Measurements from ENCODE around the gene BOLA1.

The BOLA1 gene

GRCh38 chr1:149942885-149943284 is 43.5 kb downstream of the BOLA1 start:
- in situ Hi-C loops (cut with MboI; ENCODE audit: low sequenced_read_pairs, unreplicated experiment) = no loop called here
- no peak for DNase-seq (ENCODE audit: low spot score)
- TF ChIP-seq, protein P1, sequence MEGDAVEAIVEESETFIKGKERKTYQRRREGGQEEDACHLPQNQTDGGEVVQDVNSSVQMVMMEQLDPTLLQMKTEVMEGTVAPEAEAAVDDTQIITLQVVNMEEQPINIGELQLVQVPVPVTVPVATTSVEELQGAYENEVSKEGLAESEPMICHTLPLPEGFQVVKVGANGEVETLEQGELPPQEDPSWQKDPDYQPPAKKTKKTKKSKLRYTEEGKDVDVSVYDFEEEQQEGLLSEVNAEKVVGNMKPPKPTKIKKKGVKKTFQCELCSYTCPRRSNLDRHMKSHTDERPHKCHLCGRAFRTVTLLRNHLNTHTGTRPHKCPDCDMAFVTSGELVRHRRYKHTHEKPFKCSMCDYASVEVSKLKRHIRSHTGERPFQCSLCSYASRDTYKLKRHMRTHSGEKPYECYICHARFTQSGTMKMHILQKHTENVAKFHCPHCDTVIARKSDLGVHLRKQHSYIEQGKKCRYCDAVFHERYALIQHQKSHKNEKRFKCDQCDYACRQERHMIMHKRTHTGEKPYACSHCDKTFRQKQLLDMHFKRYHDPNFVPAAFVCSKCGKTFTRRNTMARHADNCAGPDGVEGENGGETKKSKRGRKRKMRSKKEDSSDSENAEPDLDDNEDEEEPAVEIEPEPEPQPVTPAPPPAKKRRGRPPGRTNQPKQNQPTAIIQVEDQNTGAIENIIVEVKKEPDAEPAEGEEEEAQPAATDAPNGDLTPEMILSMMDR (IDR thresholded peaks at IDR 0.05; ENCODE audit: borderline replicate concordance, control extremely low read depth, extremely low read depth, insufficient read depth, missing control alignments) = no peak

DNA sequence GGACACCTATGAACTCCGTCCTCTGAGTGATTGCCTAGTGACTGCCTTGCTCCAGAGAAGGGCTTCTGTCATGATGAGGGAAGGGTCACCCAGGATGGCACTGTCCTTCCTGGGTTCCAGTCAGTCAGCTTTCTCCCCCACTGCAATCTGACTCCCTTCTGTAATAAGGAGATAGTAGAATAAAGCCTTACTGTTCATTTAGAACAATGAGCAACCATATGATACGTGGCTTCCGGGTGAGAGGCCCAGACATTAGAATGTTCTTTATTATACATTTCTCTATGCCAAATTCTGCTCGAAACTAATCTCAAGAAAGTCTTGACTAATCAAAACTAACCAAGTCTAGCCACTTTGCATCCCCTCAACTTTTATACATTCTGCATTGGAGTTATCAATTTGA is 45.8 kb downstream of the BOLA1 start:
- no peak for DNase-seq (ENCODE audit: low spot score)
- TF ChIP-seq, protein P1 (IDR thresholded peaks at IDR 0.05; ENCODE audit: borderline replicate concordance, control extremely low read depth, extremely low read depth, insufficient read depth, missing control alignments) = no peak
- in situ Hi-C loops (cut with MboI; ENCODE audit: low sequenced_read_pairs, unreplicated experiment) = no loop called here

DNA sequence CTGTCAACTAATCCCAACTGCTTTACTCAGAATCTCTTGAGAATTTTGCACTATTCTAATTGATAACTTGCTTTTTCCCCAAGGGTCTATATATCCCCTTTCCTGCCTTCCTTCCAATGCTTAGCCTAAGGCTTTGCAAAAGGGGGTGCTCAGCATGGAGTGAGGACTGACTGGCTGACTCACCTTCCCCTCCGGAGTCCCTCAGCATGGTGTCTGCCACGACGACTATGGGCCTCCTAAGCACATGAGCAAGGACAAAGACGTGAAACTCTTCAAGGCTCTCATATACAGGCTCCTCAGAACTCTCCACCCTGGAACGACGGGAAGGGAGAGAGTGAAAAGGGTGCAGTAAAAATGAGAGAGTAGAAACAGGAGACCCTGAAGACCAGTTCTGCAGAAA is 50.5 kb downstream of the BOLA1 start:
- DNase-seq (ENCODE audit: low spot score) = no peak
- in situ Hi-C loops (cut with MboI; ENCODE audit: low sequenced_read_pairs, unreplicated experiment) = loop anchor here (25.0 kb wide), 1 partner anchor 212 kb away; no protein-coding TSS in a partner anchor
- TF ChIP-seq, protein P1 (IDR thresholded peaks at IDR 0.05; ENCODE audit: borderline replicate concordance, control extremely low read depth, extremely low read depth, insufficient read depth, missing control alignments) = no peak
